GM12875 (cell line): ENCODE measurements around the gene CDH13.

Experiments
- H3K4me3 ChIP-seq: one replicate; pipeline ENCODE4 v1.5.1; 2011; ENCODE audit warnings: low read depth, low read length, control low read depth
- TF ChIP-seq, protein P1 (sequence below): IDR thresholded peaks from 2 replicates; pipeline ENCODE4 v1.5.1; 2011; ENCODE audit warnings: low read depth, mild to moderate bottlenecking, control low read depth, inconsistent platforms, low read length, moderate library complexity, borderline replicate concordance; ENCODE audit not compliant: insufficient read depth

CDH13 gene

DNA sequence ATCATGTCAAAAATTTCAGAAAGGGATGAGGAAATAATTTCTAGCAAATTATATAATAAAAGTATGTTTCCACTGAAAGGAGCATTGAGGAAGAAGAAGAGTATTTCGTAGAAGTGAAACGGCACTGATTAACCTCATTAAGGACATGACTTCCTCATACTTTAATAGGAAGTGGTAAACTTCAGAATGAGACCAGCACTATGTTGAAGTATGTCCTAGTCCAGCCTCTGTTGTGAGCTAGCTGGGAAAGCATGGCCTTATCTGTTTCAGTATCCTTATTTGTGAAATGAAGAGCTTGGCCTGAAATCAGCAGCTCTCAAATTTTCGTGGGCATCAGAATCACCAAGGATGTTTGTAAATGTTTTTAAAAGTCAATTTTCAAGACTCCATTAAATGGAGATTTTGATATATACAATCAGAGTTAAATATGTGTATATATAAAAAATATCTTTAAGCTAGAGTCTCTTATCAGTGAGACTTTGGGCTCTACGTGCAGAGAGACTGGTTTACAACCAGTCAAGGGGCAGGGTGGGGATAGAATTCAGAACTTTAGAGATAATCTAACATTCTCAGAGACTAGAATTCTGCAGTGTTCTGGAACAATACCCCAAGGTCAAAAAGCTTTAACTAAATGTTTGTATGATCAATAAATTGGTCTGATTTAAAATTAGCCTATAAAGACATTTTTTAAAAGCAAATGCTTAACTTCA, 365.4 kb downstream of the CDH13 start:
- TF ChIP-seq, protein P1, sequence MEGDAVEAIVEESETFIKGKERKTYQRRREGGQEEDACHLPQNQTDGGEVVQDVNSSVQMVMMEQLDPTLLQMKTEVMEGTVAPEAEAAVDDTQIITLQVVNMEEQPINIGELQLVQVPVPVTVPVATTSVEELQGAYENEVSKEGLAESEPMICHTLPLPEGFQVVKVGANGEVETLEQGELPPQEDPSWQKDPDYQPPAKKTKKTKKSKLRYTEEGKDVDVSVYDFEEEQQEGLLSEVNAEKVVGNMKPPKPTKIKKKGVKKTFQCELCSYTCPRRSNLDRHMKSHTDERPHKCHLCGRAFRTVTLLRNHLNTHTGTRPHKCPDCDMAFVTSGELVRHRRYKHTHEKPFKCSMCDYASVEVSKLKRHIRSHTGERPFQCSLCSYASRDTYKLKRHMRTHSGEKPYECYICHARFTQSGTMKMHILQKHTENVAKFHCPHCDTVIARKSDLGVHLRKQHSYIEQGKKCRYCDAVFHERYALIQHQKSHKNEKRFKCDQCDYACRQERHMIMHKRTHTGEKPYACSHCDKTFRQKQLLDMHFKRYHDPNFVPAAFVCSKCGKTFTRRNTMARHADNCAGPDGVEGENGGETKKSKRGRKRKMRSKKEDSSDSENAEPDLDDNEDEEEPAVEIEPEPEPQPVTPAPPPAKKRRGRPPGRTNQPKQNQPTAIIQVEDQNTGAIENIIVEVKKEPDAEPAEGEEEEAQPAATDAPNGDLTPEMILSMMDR = no peak
- H3K4me3 ChIP-seq = no peak overlapping the region

DNA sequence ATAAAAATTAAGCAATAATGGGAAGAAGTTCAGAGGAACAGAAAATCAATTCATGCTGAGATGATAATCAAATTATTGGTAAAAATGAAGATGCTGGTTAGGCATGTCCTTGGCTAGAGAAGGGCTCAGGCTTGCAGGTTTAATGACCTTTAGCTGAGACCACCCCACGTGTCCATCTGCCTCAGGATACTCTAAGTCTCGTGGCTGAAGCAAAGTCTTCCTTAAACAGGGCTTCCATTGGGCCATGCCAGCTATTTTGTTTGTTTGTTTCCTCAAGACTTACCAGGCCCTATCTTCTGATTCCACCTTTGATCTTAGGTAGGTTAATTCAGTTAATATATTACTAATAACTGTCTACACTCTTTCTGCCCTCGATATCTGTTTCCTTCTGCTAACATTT, 366.0 kb downstream of the CDH13 start:
- TF ChIP-seq, protein P1 = no peak
- H3K4me3 ChIP-seq = no peak overlapping the region

DNA sequence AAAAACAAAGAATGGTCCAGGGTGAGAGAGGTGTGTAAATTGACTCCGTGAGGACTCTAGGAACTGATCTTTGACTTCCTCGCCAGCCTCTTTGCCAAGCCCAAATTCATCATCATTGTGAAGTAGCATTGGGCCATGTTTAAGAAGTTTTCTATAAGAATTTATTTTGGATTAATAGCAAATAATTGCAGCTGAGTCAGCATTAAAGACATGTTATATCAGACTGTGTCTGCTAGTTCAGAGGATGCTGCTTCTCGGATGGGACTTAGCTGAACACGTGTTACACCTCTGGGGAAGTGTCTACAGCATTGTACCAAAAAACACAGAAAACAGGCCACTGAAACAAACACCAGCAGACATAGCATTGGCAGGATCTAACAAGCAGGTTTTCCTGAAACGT, 366.6 kb downstream of the CDH13 start:
- H3K4me3 ChIP-seq = no peak overlapping the region
- TF ChIP-seq, protein P1 = no peak

DNA sequence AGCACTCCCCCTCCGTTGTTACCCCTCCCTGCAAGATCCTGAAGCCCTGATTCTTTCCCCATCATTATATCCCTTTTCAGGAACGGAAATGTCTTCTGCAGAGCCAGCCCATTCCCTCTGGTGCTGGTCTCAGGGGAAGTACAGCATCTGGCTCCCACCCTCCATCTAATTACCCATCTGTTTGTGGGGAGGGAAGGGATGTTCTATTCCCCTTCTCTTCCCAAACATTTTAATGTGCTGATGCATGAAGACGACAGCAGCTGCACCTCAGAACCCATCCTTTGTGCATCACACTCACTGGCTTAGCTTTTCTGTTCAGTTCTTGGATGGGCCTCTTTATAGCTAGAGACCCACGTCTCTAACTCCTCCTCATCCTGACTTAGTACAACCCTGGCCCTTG, 367.2 kb downstream of the CDH13 start:
- H3K4me3 ChIP-seq = no peak overlapping the region
- TF ChIP-seq, protein P1 = no peak

DNA sequence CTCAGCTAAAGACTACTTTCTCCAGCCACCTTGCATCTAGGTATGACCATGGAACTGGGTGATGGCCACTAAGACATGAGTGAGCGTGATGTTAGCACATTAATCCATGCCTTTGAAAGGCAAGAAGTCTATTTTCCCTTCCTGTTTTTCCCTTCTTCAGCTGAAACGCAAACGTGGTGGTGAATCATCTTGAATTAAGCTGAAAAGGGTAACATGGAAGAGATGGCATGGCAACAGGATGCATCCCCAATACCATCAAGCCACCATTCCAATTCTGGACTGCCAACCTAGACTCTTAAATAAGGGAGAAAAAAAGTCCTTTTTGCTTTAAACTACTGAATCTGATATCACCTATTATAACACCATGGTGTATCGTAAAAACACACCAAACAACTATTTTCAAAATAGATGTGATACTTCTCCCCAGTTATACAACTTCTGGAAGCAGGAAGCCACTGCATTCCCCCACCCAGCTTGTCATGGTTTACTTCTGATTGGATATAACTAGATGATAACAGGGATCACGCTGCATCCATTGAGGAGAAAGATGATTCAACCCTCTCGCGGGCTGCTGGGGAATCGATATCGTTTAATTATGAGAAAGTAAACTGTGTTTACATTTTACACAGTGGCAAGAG, 368.6 kb downstream of the CDH13 start:
- TF ChIP-seq, protein P1 = no peak
- H3K4me3 ChIP-seq = no peak overlapping the region

DNA sequence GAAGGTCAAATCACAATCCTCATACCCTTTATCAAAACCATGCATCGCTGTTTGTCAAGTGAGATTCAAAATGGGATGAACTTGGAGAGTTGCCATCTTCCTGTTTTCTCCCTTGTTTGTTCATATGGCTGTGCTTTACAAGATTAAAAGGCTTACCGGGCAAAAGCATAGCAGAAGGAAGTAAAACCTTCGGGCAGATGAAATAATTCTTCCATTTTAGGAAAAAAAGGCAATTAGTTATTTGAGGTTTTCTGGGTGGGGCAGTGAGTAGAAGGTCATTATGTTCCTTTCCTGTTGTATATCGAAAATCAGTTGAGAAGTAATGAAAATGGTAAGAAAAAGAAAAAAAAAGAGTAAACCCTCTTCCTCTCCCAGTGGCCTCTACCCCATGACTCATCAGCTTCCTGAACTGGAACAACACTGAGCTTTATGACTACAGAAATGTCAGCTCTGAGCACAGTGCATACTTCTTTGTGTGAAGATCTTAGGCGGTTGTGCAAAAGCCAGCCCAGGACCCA, 369.2 kb downstream of the CDH13 start:
- TF ChIP-seq, protein P1 = no peak
- no peak overlapping the region for H3K4me3 ChIP-seq

DNA sequence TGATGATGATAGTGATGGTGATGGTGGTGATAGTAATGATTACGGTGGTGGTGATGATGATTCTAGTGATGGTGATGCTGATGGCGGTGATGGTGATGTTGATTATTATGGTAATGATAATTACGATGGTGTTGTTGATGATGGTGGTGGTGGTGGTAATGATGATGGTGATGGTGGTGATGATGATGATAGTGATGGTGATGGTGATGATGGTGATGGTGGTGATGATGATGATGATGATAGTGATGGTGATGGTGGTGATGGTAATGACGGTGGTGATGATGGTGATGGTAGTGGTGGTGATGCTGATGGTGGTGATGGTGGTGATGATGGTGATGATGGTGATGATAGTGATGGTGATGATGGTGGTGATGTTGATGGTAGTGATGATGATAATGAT, 370.0 kb downstream of the CDH13 start:
- TF ChIP-seq, protein P1 = no peak

More for the DNA sequence above, 370.0 kb downstream of the CDH13 start:
- H3K4me3 ChIP-seq = no peak overlapping the region
